ENCODE measurements around the gene RILPL1. TPM values are rescaled to one million over a fixed set of nuclear protein-coding genes. Genes with fewer than 3 reads are reported as not detected.

Gene RILPL1
- total RNA-seq, 6 experiments from 2014 or later: 3.2 to 7.5 (median 5.3) TPM

- no peak for ATAC-seq
- H3K4me3 ChIP-seq: no peak overlapping the region
- no peak for DNase-seq
- H3K9me3 ChIP-seq: no peaks in the 10 kb centered on the region
- no peak for TF ChIP-seq POLR2A (IDR thresholded peaks at IDR 0.05)
- TF ChIP-seq, protein P1, sequence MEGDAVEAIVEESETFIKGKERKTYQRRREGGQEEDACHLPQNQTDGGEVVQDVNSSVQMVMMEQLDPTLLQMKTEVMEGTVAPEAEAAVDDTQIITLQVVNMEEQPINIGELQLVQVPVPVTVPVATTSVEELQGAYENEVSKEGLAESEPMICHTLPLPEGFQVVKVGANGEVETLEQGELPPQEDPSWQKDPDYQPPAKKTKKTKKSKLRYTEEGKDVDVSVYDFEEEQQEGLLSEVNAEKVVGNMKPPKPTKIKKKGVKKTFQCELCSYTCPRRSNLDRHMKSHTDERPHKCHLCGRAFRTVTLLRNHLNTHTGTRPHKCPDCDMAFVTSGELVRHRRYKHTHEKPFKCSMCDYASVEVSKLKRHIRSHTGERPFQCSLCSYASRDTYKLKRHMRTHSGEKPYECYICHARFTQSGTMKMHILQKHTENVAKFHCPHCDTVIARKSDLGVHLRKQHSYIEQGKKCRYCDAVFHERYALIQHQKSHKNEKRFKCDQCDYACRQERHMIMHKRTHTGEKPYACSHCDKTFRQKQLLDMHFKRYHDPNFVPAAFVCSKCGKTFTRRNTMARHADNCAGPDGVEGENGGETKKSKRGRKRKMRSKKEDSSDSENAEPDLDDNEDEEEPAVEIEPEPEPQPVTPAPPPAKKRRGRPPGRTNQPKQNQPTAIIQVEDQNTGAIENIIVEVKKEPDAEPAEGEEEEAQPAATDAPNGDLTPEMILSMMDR (IDR thresholded peaks at IDR 0.05): no peak
- H3K36me3 ChIP-seq: no peaks in the 10 kb centered on the region
- intact Hi-C loops (cut with DNase I): no loop called here
- 72% methylated on average over 5 of the region's 9 CpGs for WGBS (ENCODE audit: insufficient coverage, low coverage, low lambda C conversion rate, missing lambda C conversion rate)
- H3K27me3 ChIP-seq: no peaks in the 10 kb centered on the region
- peaks cover 0 to 6% (median 0%) of the 10 kb centered on the region in 4 donors for H3K4me1 ChIP-seq
- no peak overlapping the region for H3K27ac ChIP-seq
Measured at GRCh38 chr12:123450636-123451035, 82.9 kb downstream of the RILPL1 start.

GRCh38 chr12:123449856-123450255, 83.7 kb downstream of the RILPL1 start:
- intact Hi-C loops (cut with DNase I): no loop called here
- no peaks in the 10 kb centered on the region for H3K27me3 ChIP-seq
- DNase-seq (no peak), ATAC-seq (no peak)
- no peaks in the 10 kb centered on the region for H3K9me3 ChIP-seq
- no peak overlapping the region for H3K4me3 ChIP-seq
- no peak for TF ChIP-seq POLR2A (IDR thresholded peaks at IDR 0.05)
- TF ChIP-seq, protein P1 (IDR thresholded peaks at IDR 0.05): no peak
- no peak overlapping the region for H3K27ac ChIP-seq
- H3K4me1 ChIP-seq: peaks cover 0 to 6% (median 0%) of the 10 kb centered on the region in 4 donors
- 86% methylated on average over 1 of the region's 4 CpGs for WGBS (ENCODE audit: insufficient coverage, low coverage, low lambda C conversion rate, missing lambda C conversion rate)
- no peaks in the 10 kb centered on the region for H3K36me3 ChIP-seq

GRCh38 chr12:123449249-123449733, 84.2 kb downstream of the RILPL1 start:
- WGBS (ENCODE audit: insufficient coverage, low coverage, low lambda C conversion rate, missing lambda C conversion rate): 86% methylated on average over 2 of the region's 2 CpGs
- H3K27me3 ChIP-seq: no peaks in the 10 kb centered on the region
- peak overlapping the region in 1 of 3 donors; percentile 5 for H3K27ac ChIP-seq
- DNase-seq (no peak), ATAC-seq (peak in 3 of 4 donors; percentile 22 to 71 (median 22))
- intact Hi-C loops (cut with DNase I): no loop called here
- H3K4me1 ChIP-seq: peaks cover 0 to 6% (median 0%) of the 10 kb centered on the region in 4 donors
- H3K4me3 ChIP-seq: no peak overlapping the region
- no peaks in the 10 kb centered on the region for H3K9me3 ChIP-seq
- TF ChIP-seq POLR2A (IDR thresholded peaks at IDR 0.05): no peak
- TF ChIP-seq, protein P1 (IDR thresholded peaks at IDR 0.05): no peak
- H3K36me3 ChIP-seq: no peaks in the 10 kb centered on the region

DNA sequence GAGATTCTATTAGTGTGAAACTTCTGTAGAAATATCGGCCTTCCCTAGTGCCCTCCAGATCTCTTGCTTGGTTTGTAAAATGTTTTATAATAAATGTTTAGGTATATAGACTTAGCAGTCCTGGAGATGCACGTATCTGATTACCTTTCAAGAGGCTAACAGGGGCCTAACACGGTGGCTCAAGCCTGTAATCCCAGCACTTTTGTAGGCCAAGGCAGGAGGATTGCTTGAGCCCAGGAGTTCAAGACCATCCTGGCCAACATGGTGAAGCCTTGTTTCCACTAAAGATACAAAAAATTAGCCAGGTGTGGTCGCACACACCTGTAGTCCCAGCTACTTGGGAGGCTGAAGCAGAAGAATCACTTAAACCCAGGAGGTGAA, 87.2 kb downstream of the RILPL1 start:
- no peak overlapping the region for H3K27ac ChIP-seq
- intact Hi-C loops (cut with DNase I): no loop called here
- WGBS (ENCODE audit: insufficient coverage, low coverage, low lambda C conversion rate, missing lambda C conversion rate): 51% methylated on average over 3 of the region's 4 CpGs

More for the DNA sequence above, 87.2 kb downstream of the RILPL1 start:
- no peak for ATAC-seq
- no peaks in the 10 kb centered on the region for H3K27me3 ChIP-seq
- H3K9me3 ChIP-seq: no peaks in the 10 kb centered on the region
- no peak overlapping the region for H3K4me3 ChIP-seq
- DNase-seq: no peak
- H3K36me3 ChIP-seq: no peaks in the 10 kb centered on the region
- H3K4me1 ChIP-seq: peaks cover 0 to 6% (median 0%) of the 10 kb centered on the region in 4 donors
- TF ChIP-seq, protein P1 (IDR thresholded peaks at IDR 0.05): no peak
- TF ChIP-seq POLR2A (IDR thresholded peaks at IDR 0.05): no peak

Measured in right lobe of liver (tissue), 6 donors.